Measurements from ENCODE around the gene TP73. TPM values are rescaled to one million over a fixed set of nuclear protein-coding genes. Genes with fewer than 3 reads are reported as not detected.

Gene TP73
- total RNA-seq, 1 donor, result not detected

GRCh38 chr1:3759164-3759563, 106.8 kb downstream of the TP73 start:
- no peaks in the 10 kb centered on the region for H3K4me1 ChIP-seq (ENCODE audit: insufficient read depth, low read length)
- no peaks in the 10 kb centered on the region for H3K27me3 ChIP-seq (ENCODE audit: insufficient read depth, low read length)
- no peak overlapping the region for H3K4me3 ChIP-seq (ENCODE audit: low read length)
- no peaks in the 10 kb centered on the region for H3K9me3 ChIP-seq (ENCODE audit: low read depth, low read length)

- Histone ChIP-seq H3K4me1 (ENCODE audit: insufficient read depth, low read length) (no peaks in the 10 kb centered on the region), H3K27me3 (ENCODE audit: insufficient read depth, low read length) (no peaks in the 10 kb centered on the region), H3K4me3 (ENCODE audit: low read length) (no peak overlapping the region), H3K9me3 (ENCODE audit: low read depth, low read length) (no peaks in the 10 kb centered on the region)
Measured at GRCh38 chr1:3759796-3760195, 107.5 kb downstream of the TP73 start.

DNA sequence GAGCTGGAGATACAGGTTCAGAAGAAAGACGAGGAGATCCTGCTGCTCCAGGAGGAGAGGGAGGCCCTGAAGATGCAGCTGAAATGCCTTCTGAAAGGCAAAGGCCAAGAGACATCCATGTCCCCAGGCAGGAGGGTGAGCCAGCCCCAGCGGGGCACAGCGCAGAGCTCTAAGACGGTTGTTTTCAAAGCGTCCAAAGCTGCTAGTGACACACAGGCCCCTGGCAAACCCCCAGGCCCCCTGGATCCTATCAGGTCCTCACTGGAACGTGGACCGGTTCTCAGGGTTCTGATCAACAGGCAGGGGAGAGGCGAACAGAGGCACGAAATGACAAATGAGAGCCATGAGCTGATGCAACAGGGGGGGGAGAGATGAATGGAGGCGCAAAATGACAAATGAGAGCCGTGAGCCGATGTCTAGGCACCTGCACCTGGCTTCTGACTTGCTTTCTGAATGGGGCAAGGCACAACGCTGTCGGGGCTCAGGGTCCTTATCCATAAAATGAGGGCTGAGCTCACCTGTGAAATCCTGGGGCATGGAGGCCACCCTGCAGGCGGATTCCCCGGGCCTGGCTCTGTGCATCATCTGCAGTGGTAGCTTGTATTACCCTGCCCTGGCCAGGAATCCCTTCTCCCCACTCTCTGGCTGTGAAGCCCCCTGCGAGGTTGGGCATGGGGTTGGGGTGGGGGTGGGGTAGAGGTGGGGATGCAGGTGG, 109.1 kb downstream of the TP73 start:
- no peak overlapping the region for H3K4me3 ChIP-seq (ENCODE audit: low read length)
- H3K9me3 ChIP-seq (ENCODE audit: low read depth, low read length), result no peaks in the 10 kb centered on the region
- H3K27me3 ChIP-seq (ENCODE audit: insufficient read depth, low read length), result no peaks in the 10 kb centered on the region
- H3K4me1 ChIP-seq (ENCODE audit: insufficient read depth, low read length), result no peaks in the 10 kb centered on the region

GRCh38 chr1:3762151-3762872, 110.0 kb downstream of the TP73 start:
- H3K4me3 ChIP-seq (ENCODE audit: low read length), result no peak overlapping the region
- H3K9me3 ChIP-seq (ENCODE audit: low read depth, low read length), result no peaks in the 10 kb centered on the region
- no peaks in the 10 kb centered on the region for H3K4me1 ChIP-seq (ENCODE audit: insufficient read depth, low read length)
- H3K27me3 ChIP-seq (ENCODE audit: insufficient read depth, low read length), result no peaks in the 10 kb centered on the region

DNA sequence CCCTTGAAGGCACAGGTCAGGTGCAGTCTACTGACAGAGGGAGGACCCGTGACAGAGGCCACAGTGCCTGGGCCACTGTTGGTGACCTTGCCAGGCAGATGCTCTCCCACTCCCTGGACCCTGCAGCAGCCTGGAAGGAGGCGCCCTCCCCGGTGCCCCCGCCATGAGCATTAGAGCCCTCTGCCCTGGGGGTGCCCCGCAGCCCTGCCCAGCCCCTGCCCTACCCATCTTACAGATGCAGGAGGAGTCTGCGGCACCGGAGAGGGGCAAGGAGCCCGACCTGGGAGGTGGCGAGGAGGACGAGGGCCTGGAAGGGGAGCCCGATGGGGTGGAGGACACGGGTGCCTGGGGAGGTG, 110.5 kb downstream of the TP73 start:
- no peaks in the 10 kb centered on the region for H3K4me1 ChIP-seq (ENCODE audit: insufficient read depth, low read length)
- H3K4me3 ChIP-seq (ENCODE audit: low read length), result no peak overlapping the region
- H3K9me3 ChIP-seq (ENCODE audit: low read depth, low read length), result no peaks in the 10 kb centered on the region
- H3K27me3 ChIP-seq (ENCODE audit: insufficient read depth, low read length), result no peaks in the 10 kb centered on the region

- H3K27me3 ChIP-seq (ENCODE audit: insufficient read depth, low read length), result no peaks in the 10 kb centered on the region
- H3K4me3 ChIP-seq (ENCODE audit: low read length), result no peak overlapping the region
- no peaks in the 10 kb centered on the region for H3K9me3 ChIP-seq (ENCODE audit: low read depth, low read length)
- no peaks in the 10 kb centered on the region for H3K4me1 ChIP-seq (ENCODE audit: insufficient read depth, low read length)
Measured at GRCh38 chr1:3763351-3764125, 111.2 kb downstream of the TP73 start.

- no peak overlapping the region for H3K4me3 ChIP-seq (ENCODE audit: low read length)
- H3K27me3 ChIP-seq (ENCODE audit: insufficient read depth, low read length), result no peaks in the 10 kb centered on the region
- H3K4me1 ChIP-seq (ENCODE audit: insufficient read depth, low read length), result peaks cover 9% of the 10 kb centered on the region
- no peaks in the 10 kb centered on the region for H3K9me3 ChIP-seq (ENCODE audit: low read depth, low read length)
Measured at GRCh38 chr1:3767328-3767925, 115.1 kb downstream of the TP73 start.

GRCh38 chr1:3768811-3769390, 116.6 kb downstream of the TP73 start:
- Histone ChIP-seq H3K9me3 (ENCODE audit: low read depth, low read length) (no peaks in the 10 kb centered on the region), H3K27me3 (ENCODE audit: insufficient read depth, low read length) (no peaks in the 10 kb centered on the region), H3K4me1 (ENCODE audit: insufficient read depth, low read length) (peaks cover 9% of the 10 kb centered on the region), H3K4me3 (ENCODE audit: low read length) (no peak overlapping the region)

DNA sequence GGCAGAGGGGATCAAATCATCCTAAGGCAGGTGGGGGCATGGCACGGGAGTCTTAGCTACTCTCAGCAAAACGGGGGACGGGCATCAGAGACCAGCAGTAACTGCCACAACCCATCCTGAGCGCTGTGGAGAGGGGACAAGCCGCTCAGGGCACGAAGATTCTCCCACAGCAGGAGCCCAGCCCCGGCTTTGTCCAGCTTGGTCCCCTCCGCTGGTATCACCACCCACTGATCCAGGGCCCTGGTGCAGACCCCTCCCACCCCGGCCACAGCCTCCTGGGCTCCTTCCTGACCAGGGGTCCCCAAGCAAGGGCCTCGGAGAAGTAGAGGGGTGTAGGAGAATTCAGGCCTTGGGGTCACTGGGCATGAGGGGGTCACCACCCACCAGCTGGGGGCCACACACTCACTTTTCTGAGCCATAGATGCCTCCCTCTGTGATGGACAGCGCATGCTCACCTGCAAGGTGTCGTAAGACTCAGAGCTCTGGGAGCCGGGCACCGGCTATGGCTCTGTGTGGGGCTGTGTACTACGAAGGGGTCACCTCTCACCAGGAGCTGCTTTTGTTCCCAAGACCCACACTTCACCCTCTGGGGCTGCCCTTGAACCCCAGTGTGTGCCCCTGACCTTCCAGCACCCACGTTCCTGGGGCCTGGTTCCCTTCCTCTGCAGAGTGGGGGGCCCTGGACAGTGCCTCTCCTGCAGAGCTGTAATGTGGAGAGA, 117.9 kb downstream of the TP73 start:
- no peak overlapping the region for H3K4me3 ChIP-seq (ENCODE audit: low read length)
- H3K27me3 ChIP-seq (ENCODE audit: insufficient read depth, low read length), result no peaks in the 10 kb centered on the region
- peaks cover 12% of the 10 kb centered on the region for H3K4me1 ChIP-seq (ENCODE audit: insufficient read depth, low read length)
- no peaks in the 10 kb centered on the region for H3K9me3 ChIP-seq (ENCODE audit: low read depth, low read length)

DNA sequence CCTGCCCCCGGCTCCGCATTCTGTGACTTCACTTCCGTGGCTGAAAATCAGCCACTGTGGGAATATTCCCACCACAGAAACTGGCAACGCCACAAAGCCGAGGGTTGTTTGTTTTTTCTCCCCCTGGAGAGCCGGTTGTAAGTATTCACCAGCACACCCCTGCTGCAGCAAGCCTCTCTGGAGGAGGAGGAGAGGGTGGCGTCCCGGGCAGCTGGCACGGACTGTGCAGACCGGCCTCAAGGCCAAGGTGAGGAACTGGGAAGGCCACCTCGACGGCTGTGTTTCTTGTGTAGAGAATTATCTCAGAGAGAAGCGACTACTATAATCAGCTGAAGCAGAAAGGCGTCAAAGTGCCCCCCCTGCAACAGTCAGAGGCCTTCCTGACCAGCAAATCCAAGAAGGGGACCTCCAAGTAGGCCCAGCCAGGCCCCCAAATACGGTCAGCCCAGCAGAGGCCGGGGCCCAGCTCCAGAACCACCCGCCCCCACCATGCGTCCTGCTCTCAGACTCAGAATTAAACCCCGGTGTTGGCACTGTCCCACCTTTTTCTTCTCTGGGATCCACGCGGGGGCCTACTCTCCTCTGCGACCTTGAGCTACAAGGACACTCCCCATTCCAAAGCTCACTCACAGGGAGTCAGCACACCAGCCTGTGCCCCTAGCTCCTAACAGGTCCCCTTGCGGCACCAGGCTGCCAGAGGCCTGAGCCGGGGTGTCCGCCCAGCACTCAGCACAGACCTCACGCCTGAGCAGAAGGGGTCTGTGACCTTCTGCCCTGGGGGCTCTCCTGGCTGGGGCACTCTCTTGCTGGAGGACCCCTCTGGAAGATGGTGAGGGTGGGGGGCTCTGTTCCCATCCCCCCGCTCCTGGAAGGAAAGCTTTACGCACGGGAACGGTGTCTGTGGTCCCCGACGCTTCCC, 119.1 kb downstream of the TP73 start:
- Histone ChIP-seq H3K27me3 (ENCODE audit: insufficient read depth, low read length) (no peaks in the 10 kb centered on the region), H3K4me3 (ENCODE audit: low read length) (peak overlapping the region; percentile 35), H3K9me3 (ENCODE audit: low read depth, low read length) (no peaks in the 10 kb centered on the region), H3K4me1 (ENCODE audit: insufficient read depth, low read length) (peaks cover 19% of the 10 kb centered on the region)

- no peaks in the 10 kb centered on the region for H3K27me3 ChIP-seq (ENCODE audit: insufficient read depth, low read length)
- H3K4me1 ChIP-seq (ENCODE audit: insufficient read depth, low read length), result peaks cover 19% of the 10 kb centered on the region
- no peaks in the 10 kb centered on the region for H3K9me3 ChIP-seq (ENCODE audit: low read depth, low read length)
- peak overlapping the region; percentile 35 for H3K4me3 ChIP-seq (ENCODE audit: low read length)
Measured at GRCh38 chr1:3772027-3772714, 119.9 kb downstream of the TP73 start.

GRCh38 chr1:3772715-3773571, 120.6 kb downstream of the TP73 start, which contains the start of gene SMIM1:
Gene SMIM1 (plus strand): TSS chr1:3772749. CDS start chr1:3775374, 2,625 bp downstream.
- H3K4me3 ChIP-seq (ENCODE audit: low read length), result peak within 1 kb of the TSS; percentile 35
- H3K4me1 ChIP-seq (ENCODE audit: insufficient read depth, low read length), result peaks cover 19% of the 10 kb centered on the region
- H3K27me3 ChIP-seq (ENCODE audit: insufficient read depth, low read length), result no peaks in the 10 kb centered on the region
- H3K9me3 ChIP-seq (ENCODE audit: low read depth, low read length), result no peaks in the 10 kb centered on the region

Data from mononuclear cell (primary cell).